Dermis microvascular lymphatic vessel endothelial cell (primary cell): ENCODE measurements around the gene CDH12. TPM values are rescaled to one million over a fixed set of nuclear protein-coding genes. Genes with fewer than 3 reads are reported as not detected.
"Not testable (repeated sequence)": the region's sequence is repeated elsewhere in the genome, so short reads cannot be mapped to it uniquely, and the experiment has no call there.

ENCODE experiments used
- DNase-seq, 2 donors: peaks; one replicate each; pipeline versions ENCODE4 v3.0.0 to v3.0.0-alpha.2; 2010; ENCODE audit warnings: low read depth in 2 of 2
- total RNA-seq: library from RNA; depleted of rRNA; stranded (reverse); fragments of >200 nt; gene quantifications from 2 replicates; pipeline ENCODE4 v1.2.1, GENCODE V29; 2014

Gene CDH12
- total RNA-seq, 1 donor from 2014 or later: not detected

DNA sequence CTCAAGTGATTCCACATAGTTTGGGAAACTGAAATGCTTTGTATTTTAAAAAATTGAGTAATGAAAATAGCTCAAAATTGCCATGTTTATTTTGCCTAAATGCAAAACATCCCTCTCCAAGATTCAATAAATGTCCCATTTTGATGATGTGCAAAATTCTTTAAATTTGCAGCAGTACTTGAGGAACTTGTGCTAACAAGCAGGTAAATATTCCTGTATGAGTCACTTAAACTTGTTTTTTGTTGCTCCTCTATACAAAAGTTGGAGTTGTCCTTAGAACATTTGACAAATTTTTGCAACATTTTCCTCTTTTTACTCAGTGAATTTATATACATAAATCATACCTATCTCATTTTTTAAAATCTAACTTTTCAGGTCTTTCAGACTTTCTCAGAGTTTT is 280.2 kb downstream of the CDH12 start:
- DNase-seq: no peak

DNA sequence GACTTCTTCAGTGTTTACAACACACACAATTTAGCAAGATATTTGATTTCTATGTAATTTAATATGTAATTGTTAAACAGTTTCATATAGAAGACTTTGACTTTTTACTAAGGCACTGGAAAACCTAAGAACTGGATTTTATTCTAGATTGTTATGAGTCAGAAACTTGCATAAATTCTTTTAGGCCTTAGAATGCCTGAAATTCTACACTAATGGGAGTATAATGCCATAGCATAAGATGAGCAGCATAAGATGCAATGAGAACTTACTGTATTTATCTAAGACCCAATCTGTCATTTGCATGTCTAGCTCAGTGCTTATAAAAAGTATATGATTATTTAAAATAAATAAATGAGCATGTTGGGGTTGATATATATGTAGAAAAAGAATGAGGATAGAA is 285.2 kb downstream of the CDH12 start:
- no peak for DNase-seq

DNA sequence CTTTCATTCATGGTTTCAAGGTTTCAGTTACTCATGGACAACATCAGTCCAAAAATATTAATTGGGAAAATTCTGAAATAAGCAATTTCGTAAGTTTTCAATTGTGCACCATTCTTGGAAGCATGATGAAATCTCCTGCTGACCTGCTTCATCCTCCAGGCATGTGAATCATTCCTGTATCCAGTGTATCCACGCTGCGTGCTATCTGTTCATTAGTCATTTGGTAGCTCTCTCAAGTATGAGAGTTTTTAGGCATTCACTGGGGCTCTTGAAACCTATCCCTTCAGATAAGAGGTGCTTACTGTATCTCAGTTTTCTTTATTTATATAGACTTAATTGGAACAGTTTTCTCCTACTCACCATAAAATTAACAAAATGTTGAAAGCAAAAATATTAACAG is 293.0 kb downstream of the CDH12 start:
- DNase-seq: no peak

DNA sequence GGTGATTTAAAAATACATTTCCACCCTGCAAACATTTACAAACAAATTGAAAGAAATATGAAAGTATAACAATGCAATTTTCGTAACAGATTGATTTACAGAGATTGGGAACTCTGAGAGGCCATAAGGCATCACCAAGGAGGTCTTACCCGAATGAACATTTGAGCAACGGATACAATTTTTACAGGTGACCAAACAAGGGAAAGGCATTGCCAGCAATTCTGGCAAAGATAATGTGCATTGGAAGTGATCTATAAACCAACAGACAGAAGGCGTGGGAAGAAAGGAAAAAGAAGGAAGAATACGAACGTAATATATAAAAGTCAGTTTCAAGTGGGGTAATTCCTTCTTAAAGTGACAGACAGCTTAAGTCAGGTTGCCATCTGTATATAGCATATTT is 295.9 kb downstream of the CDH12 start:
- no peak for DNase-seq

DNA sequence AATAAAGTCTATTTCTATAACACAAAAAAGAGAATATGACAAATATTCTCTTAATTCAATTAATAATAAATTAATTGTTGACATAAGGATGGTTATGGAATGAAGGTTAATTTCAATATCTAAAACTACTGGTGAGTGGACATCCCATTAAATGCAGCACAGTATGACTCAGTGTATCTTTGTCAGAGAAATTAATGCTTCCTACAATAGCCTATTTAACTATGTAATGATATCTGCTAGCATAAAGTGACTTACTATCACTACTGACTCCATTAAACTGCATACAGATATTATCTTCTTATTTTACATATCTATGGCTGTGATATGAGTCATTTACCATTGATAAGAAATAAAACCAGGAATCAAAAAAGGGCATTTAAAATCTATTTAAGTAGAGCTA is 298.7 kb downstream of the CDH12 start:
- DNase-seq: no peak

DNA sequence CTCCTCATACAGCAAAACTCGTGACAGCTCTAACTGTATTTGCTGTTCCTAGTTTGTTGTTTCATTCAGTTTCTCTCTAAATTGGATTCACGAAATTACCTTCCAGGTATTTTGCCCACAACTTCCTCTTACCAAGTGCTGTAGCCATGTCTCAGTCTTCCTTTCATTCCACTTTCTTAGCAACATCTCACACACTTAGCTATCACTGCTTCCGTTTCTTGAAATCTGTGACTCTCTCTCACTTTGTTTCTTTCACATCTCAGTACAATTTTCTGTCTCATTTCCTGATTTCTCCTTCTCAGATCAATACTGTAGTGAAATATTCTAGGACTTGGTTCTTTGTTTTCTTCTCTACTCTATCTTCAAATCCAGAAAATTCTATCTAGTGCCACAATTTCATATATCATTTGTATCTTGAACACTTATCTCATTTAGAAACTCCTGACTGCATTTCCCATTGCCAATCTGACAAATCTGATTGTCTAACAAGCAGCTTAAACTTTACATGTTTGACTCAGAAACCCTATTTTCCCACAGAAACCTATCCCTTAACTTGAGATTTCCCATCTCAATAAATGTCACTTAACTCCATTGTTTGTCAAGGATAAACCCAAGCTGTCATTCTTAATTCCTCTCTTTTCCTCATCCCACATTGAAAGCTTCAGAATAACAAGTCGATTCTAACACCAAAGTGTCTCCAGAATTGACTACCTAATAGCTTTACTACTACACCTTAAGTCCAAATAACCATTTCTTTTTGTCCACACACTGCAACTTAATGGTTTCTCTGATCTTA is 303.1 kb downstream of the CDH12 start:
- DNase-seq: no peak

DNA sequence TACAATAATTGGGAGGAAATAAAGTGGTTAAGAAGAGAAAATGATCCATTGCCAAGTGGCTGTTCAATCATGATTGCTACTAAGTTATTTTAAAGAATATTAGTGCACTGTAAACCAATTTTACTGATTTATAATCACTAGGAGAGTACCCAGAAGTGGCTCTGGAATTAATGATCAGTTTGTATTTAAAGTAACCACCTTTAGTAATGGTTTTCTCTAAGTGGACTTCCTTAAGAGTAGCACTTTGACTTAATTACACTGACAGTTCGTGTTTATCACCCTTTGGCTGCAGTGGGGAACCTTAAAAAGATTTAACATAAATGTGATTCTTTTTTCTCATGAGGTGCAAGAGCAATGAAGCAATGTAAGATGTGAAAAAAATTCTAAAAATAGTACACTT is 310.8 kb downstream of the CDH12 start:
- no peak for DNase-seq

DNA sequence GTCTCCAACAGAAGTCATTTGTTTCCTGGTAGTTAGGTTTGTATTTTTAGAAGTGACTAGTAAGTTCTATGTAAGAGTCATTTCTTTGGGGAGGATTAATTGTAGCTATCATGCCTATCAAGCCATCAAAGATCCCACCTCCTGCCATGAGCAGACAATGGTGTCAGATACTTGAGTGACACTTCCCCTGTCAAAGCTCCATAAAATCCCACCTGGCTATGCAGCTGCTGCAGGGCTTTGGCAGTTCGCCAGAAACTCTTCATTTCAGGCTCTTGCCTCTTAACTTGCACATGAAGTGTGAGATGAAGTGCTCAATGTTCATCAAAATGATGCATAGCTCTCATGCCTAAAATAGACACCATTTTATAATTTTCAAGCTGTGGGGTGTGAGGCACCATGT is 312.1 kb downstream of the CDH12 start:
- no peak for DNase-seq

DNA sequence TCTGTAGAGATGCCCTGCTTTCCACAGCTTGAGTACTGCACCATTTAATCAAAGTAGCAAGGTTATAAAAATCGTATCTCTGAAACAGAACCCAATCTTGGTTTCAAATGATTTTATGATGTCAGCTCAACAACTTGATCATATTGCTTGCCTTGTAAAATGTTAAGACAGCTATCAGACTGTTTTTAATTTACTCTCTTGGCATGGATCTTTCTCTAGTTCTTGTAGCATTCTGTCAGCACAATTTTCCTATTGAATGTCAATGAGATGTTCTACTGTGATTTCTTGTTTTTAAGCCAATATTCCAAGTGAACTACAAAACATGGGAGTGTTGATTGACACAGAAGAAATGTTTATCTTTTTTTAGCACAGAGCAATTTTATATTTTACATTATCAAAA is 313.4 kb downstream of the CDH12 start:
- no peak for DNase-seq

DNA sequence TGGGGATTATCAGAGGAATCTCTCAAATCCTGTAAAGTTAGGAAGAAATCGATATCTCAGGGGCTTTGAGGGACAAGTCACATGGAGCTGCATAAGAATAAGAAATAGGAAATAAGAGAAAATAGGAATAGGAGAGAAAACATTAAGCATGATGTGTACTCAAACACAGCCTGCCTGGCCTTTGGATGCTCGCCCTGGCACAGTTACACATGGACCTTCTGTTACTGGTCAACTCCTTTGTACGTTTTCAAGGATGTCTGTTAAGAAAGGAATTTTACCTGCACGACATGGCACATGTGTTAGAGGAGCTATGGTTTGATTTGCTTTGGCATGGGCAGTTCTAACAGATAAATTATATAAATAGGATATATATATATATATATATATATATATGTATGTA is 321.2 kb downstream of the CDH12 start:
- DNase-seq: no peak

DNA sequence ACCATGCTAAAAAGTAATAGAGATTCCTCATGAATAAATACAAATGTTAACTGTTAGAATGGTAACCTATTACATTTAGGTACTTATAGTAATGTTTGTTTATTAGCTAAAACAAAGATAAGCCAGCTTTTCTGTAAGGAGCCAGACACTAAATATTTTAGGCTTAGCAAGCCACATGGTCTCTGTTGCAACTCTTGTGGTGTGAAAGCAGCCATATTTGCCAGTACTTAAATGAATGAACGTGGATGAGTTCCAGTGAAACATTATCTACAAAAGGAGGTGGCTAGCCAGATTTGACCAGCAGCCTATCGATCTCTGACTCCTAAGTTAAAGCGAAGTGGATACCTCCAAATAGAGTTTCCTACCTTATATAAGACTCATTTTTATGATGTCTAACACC is 331.6 kb downstream of the CDH12 start:
- no peak for DNase-seq

DNA sequence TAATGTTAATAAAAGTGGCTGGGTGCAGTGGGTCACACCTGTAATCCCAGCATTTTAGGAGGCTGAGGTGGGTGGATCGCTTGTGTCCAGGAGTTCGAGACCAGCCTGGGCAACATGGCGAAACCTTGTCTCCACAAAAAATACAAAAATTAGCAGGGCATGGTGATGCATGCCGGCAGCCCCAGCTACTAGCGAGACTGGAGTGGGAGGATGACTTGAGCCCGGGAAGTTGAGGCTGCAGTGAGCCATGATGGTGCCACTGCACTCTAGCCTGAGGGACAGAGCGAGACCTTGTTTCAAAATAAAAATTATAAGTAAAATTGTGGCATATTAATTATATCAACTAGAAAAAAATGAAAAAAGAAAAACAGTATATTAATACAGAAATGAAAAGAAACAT is 336.6 kb downstream of the CDH12 start:
- not testable (repeated sequence) for DNase-seq

DNA sequence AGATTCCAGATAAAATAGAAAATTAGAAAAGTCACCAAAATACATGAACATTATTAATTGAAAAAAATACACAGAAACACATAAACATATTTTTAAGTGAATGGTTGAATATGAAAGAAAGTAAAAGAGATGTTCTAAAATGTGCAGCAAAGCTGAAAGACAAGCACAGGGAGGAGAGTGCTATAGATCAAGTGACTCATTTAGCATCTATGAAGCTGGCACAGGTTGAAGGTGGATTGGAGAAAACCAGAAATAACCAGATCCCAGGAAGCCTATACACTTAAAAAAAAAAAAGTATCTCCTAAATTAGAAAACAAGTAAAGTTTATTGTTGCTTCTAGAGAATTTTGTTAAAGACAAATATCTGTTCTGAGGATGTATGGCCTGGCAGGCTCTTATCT is 338.9 kb downstream of the CDH12 start:
- no peak for DNase-seq

DNA sequence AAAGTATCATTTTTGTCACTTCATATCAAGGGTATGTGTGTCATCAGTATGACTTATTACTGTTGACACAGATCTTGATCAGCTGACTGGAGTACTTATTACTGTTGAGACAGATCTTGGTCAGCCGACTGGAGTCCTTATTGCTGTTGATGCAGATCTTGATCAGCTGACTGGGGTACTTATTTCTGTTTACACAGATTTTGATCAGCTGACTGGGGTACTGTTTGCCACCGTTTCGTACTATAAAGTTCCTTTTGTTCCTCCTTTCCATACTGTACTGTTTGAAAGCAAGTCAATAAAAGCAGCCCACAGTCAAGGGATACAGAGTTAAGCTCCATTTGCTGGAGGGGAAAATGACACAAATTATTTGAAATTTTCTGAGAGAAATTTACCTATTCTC is 347.3 kb downstream of the CDH12 start:
- no peak for DNase-seq

DNA sequence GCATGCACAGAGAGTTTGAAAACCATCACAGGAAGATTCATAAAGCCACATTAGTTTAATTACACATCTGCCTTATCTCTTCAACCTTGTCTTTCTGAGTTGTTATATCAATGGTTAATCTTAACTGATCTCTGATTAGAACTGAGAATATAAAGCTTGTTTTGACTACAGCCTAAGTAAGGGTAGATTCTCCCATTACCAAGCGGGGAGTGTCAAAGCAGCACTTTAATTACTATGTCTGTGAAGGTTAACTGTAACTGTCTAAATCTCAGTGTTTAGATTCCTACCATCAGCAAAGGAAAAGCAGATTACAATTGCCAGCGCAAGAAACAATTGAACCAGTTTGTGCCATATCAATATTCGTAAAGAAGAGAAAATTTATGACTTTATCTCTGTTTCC is 348.7 kb downstream of the CDH12 start:
- no peak for DNase-seq

DNA sequence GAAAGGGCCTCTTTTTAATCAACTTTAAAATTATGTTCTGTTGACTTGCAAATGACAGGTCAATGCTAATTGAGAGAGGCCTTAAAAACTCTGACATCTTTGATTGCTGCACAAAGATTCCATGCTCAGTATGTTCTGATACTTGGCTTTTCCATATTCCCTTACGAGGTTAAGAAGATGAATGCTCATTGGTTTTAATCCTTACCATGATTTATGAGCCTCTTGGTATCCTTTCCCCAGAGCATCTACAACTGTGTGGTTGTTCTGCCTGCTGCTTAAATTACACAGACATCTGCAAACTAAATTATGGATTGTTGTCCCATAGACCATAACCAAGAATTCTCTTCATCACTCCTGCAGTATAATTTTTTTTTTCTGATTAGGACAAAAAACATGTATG is 352.6 kb downstream of the CDH12 start:
- DNase-seq: no peak

DNA sequence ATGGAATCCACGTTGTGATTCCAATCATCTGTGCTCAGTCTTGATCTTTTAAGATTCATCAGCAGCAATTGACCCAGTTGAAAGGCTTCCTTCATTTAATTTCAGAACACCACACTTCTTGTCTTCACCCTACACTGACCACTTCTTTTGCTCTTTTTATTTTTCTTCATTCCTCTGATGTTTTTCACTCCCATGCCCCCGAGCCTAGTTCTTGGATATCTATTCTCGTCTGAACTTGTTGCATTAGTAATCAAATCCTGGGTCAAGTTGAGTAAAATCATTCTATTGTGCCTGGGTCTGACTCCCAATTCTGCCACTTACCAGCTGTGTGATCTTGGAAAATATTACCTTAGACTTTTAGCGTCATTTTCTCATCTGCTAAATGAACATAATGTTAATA is 356.5 kb downstream of the CDH12 start:
- no peak for DNase-seq

DNA sequence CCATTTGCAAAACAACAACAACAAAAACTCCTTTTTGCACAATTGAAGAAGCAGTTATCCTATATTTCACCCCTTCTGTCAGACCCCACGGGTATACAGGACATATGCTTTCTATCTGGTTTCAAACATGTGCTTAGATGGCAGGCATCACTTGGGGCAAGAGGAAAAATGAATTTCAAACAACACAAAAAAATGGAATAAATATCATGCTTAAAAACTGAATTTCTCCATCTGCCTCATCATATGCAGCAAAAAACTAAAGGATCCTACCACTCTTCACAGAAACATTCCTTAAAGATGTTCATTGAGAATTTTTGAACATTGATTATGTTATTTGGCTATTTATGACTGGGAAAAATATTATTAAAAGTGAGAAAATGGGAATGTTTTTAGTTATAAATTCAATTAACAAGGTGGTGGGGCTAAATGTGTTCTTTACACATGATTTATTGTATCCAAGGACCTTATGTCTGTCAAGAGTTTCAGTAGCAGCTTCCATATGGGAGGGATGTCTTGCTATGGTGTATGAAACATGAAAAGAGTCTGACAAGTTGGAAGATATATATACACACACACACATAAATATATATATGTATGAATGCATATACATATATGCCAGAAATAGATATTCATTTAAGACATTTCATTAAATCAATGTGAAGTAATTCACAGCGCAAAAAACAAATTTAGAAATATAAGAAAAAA is 358.0 kb downstream of the CDH12 start:
- DNase-seq: no peak

DNA sequence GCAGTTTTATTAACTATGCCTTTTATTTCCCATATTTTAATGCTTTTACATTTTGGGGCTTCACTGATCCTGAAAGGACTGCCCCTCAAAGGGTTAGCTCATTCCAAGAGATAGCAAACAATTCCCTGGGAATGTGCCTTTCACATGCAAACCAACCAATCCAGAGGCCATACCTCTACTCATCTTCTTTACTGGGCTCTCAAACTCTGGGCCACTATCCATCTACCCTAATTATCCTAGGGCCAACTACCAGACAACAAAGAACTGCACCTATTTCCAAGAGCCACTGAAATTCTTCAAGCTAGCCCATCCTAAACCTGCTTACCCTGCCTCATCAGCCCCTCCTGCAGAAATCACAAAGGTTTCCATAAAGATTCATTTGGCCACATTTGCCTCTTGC is 364.7 kb downstream of the CDH12 start:
- DNase-seq: no peak

DNA sequence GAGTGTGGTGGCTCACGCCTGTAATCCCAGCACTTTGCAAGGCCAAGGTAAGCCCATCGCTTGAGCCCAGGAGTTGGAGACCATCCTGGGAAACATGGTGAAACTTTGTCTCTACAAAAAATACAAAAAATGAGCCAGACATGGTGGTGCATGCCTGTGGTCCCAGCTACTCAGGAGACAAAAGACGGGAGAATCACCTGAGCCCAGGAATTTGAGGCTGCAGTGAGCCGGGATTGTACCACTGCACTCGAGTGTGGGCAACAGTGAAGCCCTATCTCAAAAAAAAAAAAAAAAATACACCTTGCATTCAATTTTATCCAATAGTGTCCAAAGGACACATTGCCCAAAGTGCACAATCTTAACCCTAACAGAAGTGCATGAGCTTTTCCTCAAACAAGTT is 372.8 kb downstream of the CDH12 start:
- DNase-seq: no peak

DNA sequence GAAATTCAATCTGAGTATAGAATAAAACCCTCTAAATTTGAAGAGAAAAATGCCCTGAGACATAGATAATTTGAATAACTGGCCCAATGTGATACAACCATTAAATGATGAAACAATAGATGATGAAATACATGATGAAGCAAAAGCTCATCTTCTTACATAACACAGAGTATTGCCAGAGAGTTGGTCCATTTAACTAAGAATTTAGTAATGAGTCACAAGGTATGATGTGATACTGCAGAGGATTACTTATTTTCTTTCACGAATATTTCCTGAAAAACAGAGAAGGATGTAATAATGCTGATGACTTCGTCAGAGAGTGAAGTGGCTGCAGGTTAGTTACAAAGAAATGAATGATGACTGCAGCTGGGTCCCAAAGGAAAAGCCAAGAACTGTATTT is 379.3 kb downstream of the CDH12 start:
- no peak for DNase-seq

DNA sequence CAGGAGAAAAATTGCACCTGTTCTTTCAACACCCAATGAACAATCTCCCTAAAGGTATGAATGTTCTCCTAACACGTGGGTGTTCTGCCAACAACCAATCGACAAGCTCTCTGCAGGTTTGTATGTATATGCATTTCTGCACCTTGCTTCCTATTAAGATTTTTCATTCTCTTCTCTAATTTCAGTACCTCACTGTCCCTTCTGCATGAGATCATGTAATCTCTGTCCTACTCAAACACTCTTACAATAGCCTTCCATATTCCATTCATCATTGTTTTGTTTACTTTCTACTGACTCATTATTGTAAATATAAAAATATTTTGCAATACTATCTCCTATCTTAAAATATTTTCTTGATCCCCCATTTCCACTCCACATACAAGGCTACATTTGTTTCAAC is 382.0 kb downstream of the CDH12 start:
- no peak for DNase-seq

DNA sequence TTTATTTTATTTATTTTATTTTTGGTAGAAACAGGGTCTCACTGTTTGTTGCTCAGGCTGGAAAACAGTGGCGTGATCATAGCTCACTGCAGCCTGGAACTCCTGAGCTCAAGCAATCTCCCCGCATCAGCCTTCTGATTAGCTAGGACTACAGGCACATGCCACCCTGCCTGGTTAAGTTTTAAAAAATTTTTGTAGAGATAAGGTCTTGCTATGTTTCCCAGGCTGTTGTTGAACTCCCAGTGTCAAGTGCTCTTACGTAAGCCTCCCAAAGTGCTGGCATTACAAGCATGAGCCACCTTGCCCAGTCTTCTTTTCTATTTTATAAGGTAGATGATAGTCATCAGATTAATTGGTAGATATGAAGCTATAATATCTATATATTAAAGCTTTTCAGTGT is 382.7 kb downstream of the CDH12 start:
- DNase-seq: no peak
